Neural cell (in vitro differentiated cells): ENCODE data around the gene CSF2. TPM values are rescaled to one million over a fixed set of nuclear protein-coding genes. Genes with fewer than 3 reads are reported as not detected.

Source experiments
- H2AFZ ChIP-seq: fragments of 200-600, 300-800 bp; sonication (generic), shearing (Covaris generic); 2 replicates; pipeline ENCODE4 v1.6.0; 2014; ENCODE audit warnings: low read depth, mild to moderate bottlenecking, antibody characterized with exemption, low read length, moderate library complexity
- H3F3A ChIP-seq: fragments of 200-600 bp; shearing (Covaris generic); 2 replicates; pipeline ENCODE4 v1.6.1; 2016; ENCODE audit warnings: mild to moderate bottlenecking, moderate library complexity, mixed read lengths, antibody characterized with exemption, low read length; ENCODE audit not compliant: insufficient read depth, poor library complexity, severe bottlenecking
- H3K27ac ChIP-seq: fragments of 200-600, 300-800 bp; sonication (generic), shearing (Covaris generic); 2 replicates; pipeline ENCODE4 v1.5.1; 2014; ENCODE audit warnings: mild to moderate bottlenecking, low read length, moderate library complexity
- H3K27me3 ChIP-seq: fragments of 300-800, 200-600 bp; sonication (generic), shearing (Covaris generic); 2 replicates; pipeline ENCODE4 v1.6.0; 2014; ENCODE audit warnings: mild to moderate bottlenecking, low read depth, low read length, moderate library complexity; ENCODE audit not compliant: insufficient read depth
- H3K36me3 ChIP-seq: fragments of 300-800, 200-600 bp; sonication (generic), shearing (Covaris generic); 2 replicates; pipeline ENCODE4 v1.5.1; 2014; ENCODE audit warnings: mild to moderate bottlenecking, antibody characterized with exemption, low read length, moderate library complexity; ENCODE audit not compliant: insufficient read depth
- H3K4me2 ChIP-seq: fragments of 300-800, 200-600 bp; sonication (generic), shearing (Covaris generic); 2 replicates; pipeline ENCODE4 v1.6.0; 2014; ENCODE audit warnings: mild to moderate bottlenecking, low read length
- H3K4me3 ChIP-seq: fragments of 300-800, 200-600 bp; sonication (generic), shearing (Covaris generic); 2 replicates; pipeline ENCODE4 v1.5.1; 2014; ENCODE audit warnings: mild to moderate bottlenecking, low read length, moderate library complexity
- H3K79me2 ChIP-seq: fragments of 200-600 bp; shearing (Covaris generic); replicated peaks from 2 replicates; pipeline ENCODE4 v1.6.0; 2014; ENCODE audit warnings: mild to moderate bottlenecking, low read length, moderate library complexity; ENCODE audit not compliant: insufficient read depth
- H3K9ac ChIP-seq: fragments of 300-800, 200-600 bp; sonication (generic), shearing (Covaris generic); 2 replicates; pipeline ENCODE4 v1.6.1; 2016; ENCODE audit warnings: mild to moderate bottlenecking, low read length, mixed read lengths
- H3K9me2 ChIP-seq: fragments of 200-600 bp; shearing (Covaris generic); 2 replicates; pipeline ENCODE4 v1.6.1; 2016; ENCODE audit warnings: mild to moderate bottlenecking, low read length, mixed read lengths; ENCODE audit not compliant: insufficient read depth
- H3K9me3 ChIP-seq: fragments of 200-600, 300-800 bp; sonication (generic), shearing (Covaris generic); 2 replicates; pipeline ENCODE4 v1.6.1; 2016; ENCODE audit warnings: mild to moderate bottlenecking, mixed run types, low read length, moderate library complexity, mixed read lengths
- H4K20me1 ChIP-seq: fragments of 200-600 bp; shearing (Covaris generic); 2 replicates; pipeline ENCODE4 v1.6.1; 2016; ENCODE audit warnings: mild to moderate bottlenecking, mixed run types; ENCODE audit not compliant: insufficient read depth
- EP300 ChIP-seq: fragments of 450-650 bp; conservative IDR thresholded peaks from 2 replicates; pipeline ENCODE4 v1.6.1; 2014; ENCODE audit warnings: antibody characterized with exemption, mild to moderate bottlenecking, moderate library complexity; ENCODE audit not compliant: poor library complexity, severe bottlenecking
- EZH2 ChIP-seq: fragments of 200-600, 300-800 bp; shearing (Covaris generic), sonication (generic); IDR thresholded peaks from 2 replicates; pipeline ENCODE4 v1.6.1; 2014; ENCODE audit warnings: antibody characterized with exemption, low read length, borderline replicate concordance, mild to moderate bottlenecking; ENCODE audit not compliant: insufficient read depth, poor library complexity, severe bottlenecking
- MXI1 ChIP-seq: fragments of 450-650 bp; conservative IDR thresholded peaks from 2 replicates; pipeline ENCODE4 v1.6.1; 2014; ENCODE audit warnings: antibody characterized with exemption, mild to moderate bottlenecking; ENCODE audit not compliant: poor library complexity, severe bottlenecking
- POLR2AphosphoS5 ChIP-seq: IDR thresholded peaks from 2 replicates; pipeline ENCODE4 v1.6.1; 2012
- RAD21 ChIP-seq: fragments of 450-650 bp; conservative IDR thresholded peaks from 2 replicates; pipeline ENCODE4 v1.6.1; 2014; ENCODE audit warnings: antibody characterized with exemption, mild to moderate bottlenecking, moderate library complexity
- REST ChIP-seq: IDR thresholded peaks from 2 replicates; pipeline ENCODE4 v1.6.1; 2012; ENCODE audit warnings: borderline replicate concordance
- SMC3 ChIP-seq: fragments of 450-650 bp; conservative IDR thresholded peaks from 2 replicates; pipeline ENCODE4 v1.6.1; 2014; ENCODE audit warnings: antibody characterized with exemption, mild to moderate bottlenecking, moderate library complexity; ENCODE audit not compliant: poor library complexity
- TAF1 ChIP-seq: IDR thresholded peaks from 2 replicates; pipeline ENCODE4 v1.6.1; 2012; ENCODE audit warnings: low read depth
- polyA plus RNA-seq: library from polyadenylated mRNA; depleted of rRNA; stranded (reverse); fragments of >200 nt; gene quantifications from 2 replicates; pipeline ENCODE4 v1.2.3, GENCODE V29; 2014
- TF ChIP-seq, protein P1 (sequence below): fragments of 450-650 bp; IDR thresholded peaks from 2 replicates; pipeline ENCODE4 v1.5.1; 2014; ENCODE audit warnings: antibody characterized with exemption, mild to moderate bottlenecking, moderate library complexity; ENCODE audit not compliant: poor library complexity, severe bottlenecking

Gene CSF2
- polyA plus RNA-seq, 1 donor from 2014 or later: not detected

DNA sequence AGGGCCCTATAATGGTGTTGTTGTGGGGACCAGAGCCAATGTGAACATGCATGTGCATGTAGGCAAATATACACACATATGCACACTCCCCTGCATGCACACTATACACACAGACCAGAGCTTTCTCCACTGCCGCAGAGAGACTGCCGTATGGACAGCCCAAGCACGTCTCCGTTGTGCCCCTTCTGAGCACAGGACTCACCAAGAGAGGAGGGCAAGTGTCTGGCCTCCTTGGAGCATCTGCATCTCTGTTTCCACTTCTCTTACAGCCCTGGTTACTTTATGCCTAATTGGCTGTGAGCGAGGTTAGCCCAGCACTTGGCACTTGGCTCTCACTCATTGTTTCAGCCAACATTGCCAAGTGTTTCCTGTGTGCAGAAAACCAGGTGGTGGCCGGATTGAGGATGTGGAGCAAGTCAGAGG, 30.4 kb downstream of the CSF2 start:
- Histone ChIP-seq H3K9me3 (no peaks in the 10 kb centered on the region), H2AFZ (no peak overlapping the region)

GRCh38 chr5:132104556-132104955, 31.0 kb downstream of the CSF2 start:
- Histone ChIP-seq H3F3A (no peaks in the 10 kb centered on the region), H3K27ac (no peak overlapping the region), H2AFZ (no peak overlapping the region), H3K4me3 (no peak overlapping the region), H3K36me3 (no peaks in the 10 kb centered on the region), H3K9me2 (no peaks in the 10 kb centered on the region), H3K79me2 (no peaks in the 10 kb centered on the region), H3K9me3 (no peaks in the 10 kb centered on the region), H3K27me3 (no peaks in the 10 kb centered on the region), H4K20me1 (no peaks in the 10 kb centered on the region), H3K9ac (no peak overlapping the region), H3K4me2 (no peak overlapping the region)
- TF ChIP-seq POLR2AphosphoS5: no peak
- no peak for TF ChIP-seq EP300
- TF ChIP-seq MXI1: no peak
- TF ChIP-seq EZH2: no peak
- TF ChIP-seq, protein P1, sequence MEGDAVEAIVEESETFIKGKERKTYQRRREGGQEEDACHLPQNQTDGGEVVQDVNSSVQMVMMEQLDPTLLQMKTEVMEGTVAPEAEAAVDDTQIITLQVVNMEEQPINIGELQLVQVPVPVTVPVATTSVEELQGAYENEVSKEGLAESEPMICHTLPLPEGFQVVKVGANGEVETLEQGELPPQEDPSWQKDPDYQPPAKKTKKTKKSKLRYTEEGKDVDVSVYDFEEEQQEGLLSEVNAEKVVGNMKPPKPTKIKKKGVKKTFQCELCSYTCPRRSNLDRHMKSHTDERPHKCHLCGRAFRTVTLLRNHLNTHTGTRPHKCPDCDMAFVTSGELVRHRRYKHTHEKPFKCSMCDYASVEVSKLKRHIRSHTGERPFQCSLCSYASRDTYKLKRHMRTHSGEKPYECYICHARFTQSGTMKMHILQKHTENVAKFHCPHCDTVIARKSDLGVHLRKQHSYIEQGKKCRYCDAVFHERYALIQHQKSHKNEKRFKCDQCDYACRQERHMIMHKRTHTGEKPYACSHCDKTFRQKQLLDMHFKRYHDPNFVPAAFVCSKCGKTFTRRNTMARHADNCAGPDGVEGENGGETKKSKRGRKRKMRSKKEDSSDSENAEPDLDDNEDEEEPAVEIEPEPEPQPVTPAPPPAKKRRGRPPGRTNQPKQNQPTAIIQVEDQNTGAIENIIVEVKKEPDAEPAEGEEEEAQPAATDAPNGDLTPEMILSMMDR: no peak
- TF ChIP-seq TAF1: no peak
- TF ChIP-seq RAD21: no peak
- TF ChIP-seq SMC3: no peak
- no peak for TF ChIP-seq REST

More for the DNA sequence above, 30.4 kb downstream of the CSF2 start:
- H3K9me2 ChIP-seq: no peaks in the 10 kb centered on the region
- no peaks in the 10 kb centered on the region for H3K79me2 ChIP-seq
- no peak overlapping the region for H3K27ac ChIP-seq
- no peaks in the 10 kb centered on the region for H3K36me3 ChIP-seq
- no peaks in the 10 kb centered on the region for H4K20me1 ChIP-seq
- no peaks in the 10 kb centered on the region for H3F3A ChIP-seq
- H3K9ac ChIP-seq: no peak overlapping the region
- TF ChIP-seq, protein P1: no peak
- TF ChIP-seq TAF1 (no peak), SMC3 (no peak)
- H3K4me2 ChIP-seq: no peak overlapping the region
- no peak overlapping the region for H3K4me3 ChIP-seq
- H3K27me3 ChIP-seq: no peaks in the 10 kb centered on the region
